NCI-H748 treated with DMSO at 0.1 percent for 48 hours (cell line): ENCODE data around the gene KIFAP3.
A peak's percentile ranks its signal among the peaks of the same experiment; 100 is the strongest.
"Not testable (repeated sequence)": the region's sequence is repeated elsewhere in the genome, so short reads cannot be mapped to it uniquely, and the experiment has no call there.

ENCODE experiments used
- DNase-seq: peaks from one replicate; lab custom pipeline; 2025; lab: John Stamatoyannopoulos, UW

KIFAP3 gene

DNA sequence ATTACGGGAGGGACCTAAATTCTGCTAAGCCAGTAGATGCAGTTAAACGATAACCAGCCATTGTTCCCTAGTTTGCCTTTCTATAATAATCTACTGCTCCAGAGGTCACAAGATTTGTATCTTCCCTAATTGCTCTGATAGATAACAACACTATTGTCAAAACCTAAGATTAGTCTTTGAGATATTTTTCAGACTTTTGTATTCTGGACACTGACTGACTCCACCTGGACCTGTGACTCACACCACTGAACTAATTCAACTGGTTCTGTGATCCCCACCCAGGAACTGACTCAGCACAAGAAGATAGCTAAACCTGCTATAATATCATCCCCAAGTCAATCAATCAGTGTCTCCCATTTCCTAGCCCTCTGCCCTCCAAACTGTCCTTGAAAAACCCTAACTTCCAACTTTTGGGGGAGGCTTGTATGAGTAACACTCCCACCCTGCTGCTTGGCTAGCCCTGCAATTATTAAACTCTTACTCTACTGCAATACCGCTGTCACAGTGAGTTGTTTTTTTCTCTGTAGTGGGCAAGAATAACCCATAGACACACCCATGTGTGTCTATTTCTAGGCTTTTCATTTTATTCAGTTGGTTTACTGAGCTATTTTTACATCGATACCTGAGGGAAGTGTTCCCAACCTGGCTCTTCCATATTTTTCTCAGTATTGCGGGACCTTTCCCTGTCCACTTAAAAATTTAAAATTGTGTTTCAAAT lies 11.2 kb downstream of the KIFAP3 start:
- no peak for DNase-seq

DNA sequence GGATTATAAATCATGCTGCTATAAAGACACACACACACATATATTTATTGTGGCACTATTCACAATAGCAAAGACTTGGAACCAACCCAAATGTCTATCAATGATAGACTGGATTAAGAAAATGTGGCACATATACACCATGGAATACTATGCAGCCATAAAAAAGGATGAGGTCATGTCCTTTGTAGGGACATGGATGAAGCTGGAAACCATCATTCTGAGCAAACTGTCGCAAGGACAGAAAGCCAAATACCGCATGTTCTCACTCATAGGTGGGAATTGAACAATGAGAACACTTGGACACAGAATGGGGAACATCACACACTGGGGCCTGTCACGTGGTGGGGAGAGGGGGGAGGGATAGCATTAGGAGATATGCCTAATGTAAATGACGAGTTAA lies 12.8 kb downstream of the KIFAP3 start:
- DNase-seq = not testable (repeated sequence)

DNA sequence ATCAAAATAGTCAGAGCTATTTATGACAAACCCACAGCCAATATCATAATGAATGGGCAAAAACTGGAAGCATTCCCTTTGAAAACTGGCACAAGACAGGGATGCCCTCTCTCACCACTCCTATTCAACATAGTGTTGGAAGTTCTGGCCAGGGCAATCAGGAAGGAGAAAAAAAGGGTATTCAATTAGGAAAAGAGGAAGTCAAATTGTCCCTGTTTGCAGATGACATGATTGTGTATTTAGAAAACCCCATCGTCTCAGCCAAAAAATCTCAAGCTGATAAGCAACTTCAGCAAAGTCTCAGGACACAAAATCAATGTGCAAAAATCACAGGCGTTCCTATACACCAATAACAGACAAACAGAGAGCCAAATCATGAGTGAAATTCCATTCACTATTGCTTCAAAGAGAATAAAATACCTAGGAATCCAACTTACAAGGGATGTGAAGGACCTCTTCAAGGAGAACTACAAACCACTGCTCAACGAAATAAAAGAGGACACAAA lies 14.4 kb downstream of the KIFAP3 start:
- DNase-seq = not testable (repeated sequence)

DNA sequence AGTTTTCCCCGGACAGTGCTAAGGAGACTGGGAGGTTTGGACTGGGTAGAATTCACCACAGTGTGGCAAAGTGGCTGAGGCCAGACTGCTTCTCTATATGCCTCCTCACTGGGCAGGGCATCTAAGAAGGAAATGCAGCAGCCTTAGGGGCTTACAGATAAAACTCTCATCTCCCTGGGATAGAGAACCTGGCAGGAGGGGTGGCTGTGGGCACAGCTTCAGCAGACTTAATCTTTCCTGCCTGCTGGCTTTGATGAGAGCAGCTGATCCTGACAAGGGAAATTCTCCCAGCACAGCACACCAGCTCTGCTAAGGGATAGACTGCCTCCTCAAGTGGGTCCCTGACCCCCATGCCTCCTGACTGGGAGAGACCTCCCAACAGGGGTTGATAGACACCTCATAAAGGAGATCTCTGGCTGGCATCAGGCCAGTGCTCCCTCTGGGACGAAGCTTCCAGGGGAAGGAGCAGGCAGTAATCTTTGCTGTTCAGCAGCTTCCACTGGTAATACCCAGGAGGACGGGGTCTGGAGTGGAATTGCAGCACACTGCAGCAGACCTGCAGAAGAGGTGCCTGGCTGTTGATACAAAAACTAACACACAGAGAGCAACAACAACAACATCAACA lies 25.2 kb downstream of the KIFAP3 start:
- DNase-seq = no peak

GRCh38 chr1:170048515-170048914 lies 26.0 kb downstream of the KIFAP3 start:
- no peak for DNase-seq

DNA sequence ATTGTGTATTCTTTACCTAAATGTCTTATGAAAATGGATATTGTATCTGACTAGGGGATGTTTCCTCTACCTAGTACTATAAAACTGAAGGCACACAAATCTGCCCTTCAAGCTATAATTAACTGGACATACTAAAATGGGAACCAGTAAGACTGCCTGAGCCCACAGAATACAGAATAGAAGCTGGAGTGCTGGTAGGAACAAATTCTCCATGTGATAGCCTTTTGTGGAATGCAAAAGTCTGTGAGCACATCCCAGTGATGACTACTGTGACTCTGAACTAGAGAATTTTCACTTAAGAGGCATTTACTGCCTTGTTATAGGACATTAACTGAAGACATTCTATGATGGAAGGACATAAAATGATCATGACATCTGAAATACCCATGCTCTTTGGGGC lies 30.3 kb downstream of the KIFAP3 start:
- no peak for DNase-seq

DNA sequence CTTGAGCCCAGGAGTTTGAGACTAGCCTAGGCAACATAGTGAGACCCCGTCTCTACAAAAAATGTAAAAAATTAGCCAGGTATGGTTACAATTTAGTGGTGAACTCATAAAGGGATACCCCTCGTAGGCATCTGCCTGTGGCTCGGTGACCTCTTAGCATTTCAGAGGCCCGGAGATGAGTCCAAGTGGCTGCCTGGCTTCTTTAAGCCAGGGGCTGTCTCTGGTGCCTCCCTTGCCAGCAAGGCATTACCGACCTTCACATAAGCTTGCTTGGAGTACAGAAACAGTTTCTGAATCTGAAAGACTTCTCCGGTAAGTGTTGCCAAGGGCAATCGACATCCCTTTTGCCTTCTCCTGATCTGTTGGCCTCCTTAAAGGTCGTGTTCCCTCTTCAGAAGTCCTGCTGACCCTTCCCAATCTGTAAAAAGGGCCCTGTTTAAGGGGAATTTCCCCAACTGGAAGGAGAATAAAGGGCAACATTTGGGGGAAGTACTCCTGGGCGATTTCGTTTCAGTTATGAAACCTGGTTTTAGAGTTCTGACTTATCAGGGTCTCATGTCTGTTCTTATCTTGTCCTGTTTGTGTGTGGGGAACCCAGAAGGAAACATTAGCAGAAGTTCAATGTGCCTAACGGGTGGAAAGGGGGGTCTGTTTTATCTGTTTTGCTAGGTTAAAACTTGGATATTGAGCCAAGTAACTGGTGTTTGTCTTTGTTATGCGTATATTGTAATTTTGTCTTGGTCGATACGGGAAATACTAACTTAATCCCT lies 32.9 kb downstream of the KIFAP3 start:
- DNase-seq = no peak

- no peak for DNase-seq
Measured at GRCh38 chr1:170032531-170033280, 41.8 kb downstream of the KIFAP3 start.

DNA sequence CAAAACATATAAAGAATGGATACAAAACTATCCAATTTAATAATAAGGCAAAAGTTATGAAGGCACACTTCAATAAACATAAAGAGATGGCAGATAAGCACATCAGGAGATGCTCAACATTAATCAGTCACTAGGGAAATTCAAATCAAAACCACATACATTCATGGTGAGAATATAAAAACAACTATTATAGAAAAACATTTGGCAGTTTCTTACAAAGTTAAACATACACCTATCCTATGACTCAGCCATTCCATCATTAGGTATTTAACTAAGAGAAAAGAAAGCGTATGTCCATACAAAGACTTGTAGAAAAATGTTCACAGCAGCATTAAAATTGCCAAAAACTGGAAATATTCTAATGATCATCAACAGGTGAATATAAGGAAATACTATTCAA lies 44.3 kb downstream of the KIFAP3 start:
- DNase-seq = no peak

DNA sequence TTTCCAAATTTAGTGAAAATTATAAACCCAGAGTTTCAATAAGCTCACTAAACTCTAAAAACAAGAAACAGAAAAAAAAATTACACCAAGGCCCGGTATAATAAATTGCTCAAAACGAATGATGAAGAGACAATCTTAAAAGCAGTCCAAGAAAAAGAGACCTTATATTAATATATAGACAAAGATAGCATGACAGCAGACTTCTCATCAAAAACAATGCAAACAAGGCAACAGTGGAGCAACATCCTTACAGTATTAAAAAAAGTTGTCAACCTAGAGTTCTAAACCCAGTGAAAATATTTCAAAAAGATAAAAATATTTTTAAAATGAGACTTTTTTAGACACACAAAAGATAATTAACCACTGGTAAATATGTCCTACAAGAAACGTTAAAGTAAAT lies 46.7 kb downstream of the KIFAP3 start:
- no peak for DNase-seq

GRCh38 chr1:170020859-170021258 lies 53.6 kb downstream of the KIFAP3 start:
- no peak for DNase-seq

DNA sequence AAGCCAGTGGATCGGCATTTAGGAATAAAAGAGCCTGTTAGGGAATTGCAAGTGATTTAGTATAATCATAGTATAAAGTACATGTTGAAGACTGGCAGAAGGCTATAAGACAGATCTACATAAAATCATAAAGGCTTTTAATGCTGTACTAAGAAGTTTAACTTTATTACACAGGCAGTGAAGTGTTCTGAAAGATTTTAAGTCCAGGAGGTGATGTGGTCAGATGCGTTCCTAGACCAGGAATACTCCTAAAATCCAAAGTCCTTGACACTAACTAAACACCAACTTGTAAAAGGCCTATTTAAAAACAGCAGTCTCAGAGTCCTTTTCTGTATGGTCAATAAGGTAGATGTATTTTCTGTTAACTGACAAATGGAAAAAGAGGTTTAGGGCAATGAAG lies 57.0 kb downstream of the KIFAP3 start:
- no peak for DNase-seq

GRCh38 chr1:170012920-170013319 lies 61.6 kb downstream of the KIFAP3 start:
- no peak for DNase-seq

- DNase-seq = peak; percentile 0
Measured at GRCh38 chr1:170010443-170010842, 64.1 kb downstream of the KIFAP3 start.

DNA sequence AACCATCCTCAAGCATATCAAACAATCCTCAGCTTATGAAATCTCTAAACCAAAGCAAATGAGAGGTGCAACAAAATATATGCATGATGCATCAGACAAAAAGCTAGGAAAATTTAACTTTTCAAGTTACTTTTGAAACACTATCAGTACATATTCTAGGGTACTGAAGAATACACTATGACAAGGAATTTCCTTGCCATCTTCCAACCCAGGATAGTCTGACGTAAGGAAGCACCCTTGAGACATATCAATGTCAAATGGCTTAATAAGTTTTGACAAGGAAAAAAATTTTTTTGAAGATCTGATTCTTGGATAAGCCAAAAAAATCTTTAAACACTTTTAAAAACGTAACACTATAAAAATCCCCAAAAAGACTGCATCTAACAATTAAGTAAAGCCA lies 64.9 kb downstream of the KIFAP3 start:
- no peak for DNase-seq

DNA sequence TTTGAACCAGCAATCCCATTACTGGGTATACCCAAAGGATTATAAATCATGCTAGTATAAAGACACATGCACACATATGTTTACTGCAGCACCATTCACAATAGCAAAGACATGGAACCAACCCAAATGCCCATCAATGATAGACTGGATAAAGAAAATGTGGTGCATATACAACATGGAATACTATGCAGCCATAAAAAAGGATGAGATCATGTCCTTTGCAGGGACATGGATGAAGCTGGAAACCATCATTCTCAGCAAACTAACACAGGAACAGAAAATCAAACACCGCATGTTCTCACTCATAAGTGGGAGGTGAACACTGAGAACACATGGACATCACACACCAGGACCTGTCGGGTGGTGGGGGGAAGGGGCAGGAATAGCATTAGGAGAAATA lies 65.8 kb downstream of the KIFAP3 start:
- DNase-seq = not testable (repeated sequence)

GRCh38 chr1:170003270-170003835 lies 71.1 kb downstream of the KIFAP3 start:
- not testable (repeated sequence) for DNase-seq

DNA sequence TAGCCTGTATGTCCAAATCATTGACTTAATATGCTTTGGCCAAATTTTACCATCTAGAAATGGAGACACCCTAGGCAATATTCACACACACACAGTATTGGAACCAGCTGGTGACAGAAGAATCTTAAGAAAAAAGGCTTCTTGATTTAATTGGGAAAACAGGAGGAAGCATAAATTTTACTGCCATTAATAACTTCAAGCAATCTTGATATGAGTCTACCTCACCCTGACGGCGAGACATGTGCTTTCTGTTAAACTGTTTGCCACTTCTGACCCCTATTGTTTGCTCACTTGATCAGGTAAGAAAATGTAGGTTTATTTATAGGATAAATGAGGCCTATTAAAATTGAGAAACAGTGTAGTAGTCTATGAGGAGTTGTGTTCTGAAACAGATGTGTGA lies 73.2 kb downstream of the KIFAP3 start:
- DNase-seq = no peak

- no peak for DNase-seq
Measured at GRCh38 chr1:169999761-170000160, 74.7 kb downstream of the KIFAP3 start.

DNA sequence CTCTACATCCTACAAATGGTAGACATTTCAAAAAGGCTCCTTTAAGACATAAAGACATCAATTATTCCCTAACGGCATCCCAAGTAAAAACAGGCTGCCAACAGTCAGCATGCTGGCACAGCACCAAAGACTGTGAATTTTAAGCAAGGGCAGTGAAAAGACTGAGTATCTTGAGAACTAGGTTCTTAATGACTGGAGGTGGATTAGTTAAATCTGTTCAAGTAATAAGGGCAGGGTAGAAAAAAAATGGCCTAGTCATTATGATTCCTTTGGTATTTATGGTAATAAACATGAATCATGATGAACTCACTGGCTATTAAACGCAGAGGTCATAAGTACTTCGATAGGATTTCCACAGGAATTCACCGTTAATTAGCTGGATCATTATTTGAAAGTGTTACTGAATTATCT lies 75.2 kb downstream of the KIFAP3 start:
- no peak for DNase-seq

DNA sequence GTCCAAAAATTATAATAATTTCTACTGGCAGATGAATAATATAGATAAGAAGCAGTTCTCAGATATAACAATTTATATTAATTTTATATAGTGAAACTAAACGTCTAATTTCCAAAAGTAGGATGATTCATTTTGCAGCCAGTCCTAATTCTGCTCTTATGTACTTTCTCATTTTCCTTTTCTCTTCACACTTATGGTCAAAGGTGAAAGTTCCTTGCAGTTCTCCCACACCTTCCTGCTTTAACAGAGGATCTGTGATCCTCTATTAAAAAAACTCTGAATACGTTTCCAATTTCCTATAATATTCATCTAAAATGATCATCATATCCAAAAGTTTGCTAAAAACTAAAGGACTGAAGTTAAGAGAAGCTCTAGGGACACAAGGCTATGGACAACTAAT lies 78.5 kb downstream of the KIFAP3 start:
- DNase-seq = no peak

DNA sequence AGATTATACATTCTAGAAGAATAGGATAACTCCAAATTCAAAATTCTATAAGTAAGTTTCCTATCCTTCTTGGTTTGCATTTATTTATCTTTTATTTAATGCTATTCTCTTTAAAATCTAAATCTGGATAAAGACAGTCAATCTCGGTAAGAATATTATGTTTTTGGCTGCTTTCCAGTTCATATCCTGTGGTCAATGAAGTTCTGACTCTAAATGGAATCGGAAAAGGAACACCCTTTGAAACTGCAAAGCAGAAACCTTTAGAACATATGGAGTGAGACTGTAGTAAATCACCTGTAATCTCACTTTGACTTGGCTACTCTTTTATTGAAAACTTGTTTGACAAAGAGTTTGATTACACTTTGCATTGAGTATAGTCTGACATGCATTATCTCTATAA lies 85.2 kb downstream of the KIFAP3 start:
- DNase-seq = no peak
